SJCRH30 (cell line): ENCODE measurements around the gene GLIS1. TPM values are rescaled to one million over a fixed set of nuclear protein-coding genes. Genes with fewer than 3 reads are reported as not detected.
A peak's percentile ranks its signal among the peaks of the same experiment; 100 is the strongest.

ENCODE experiments used
- DNase-seq, 2 experiments: peaks; one replicate each; pipeline ENCODE4 v3.0.0-alpha.2; 2015 to 2020
- H3K27ac ChIP-seq: fragments of 250-450 bp; sonication (Bioruptor Pico); 2 replicates; pipeline ENCODE4 v1.5.1; 2020; ENCODE audit warnings: mild to moderate bottlenecking, moderate library complexity
- H3K27me3 ChIP-seq: fragments of 250-450 bp; sonication (Bioruptor Pico); 2 replicates; pipeline ENCODE4 v1.5.1; 2020; ENCODE audit warnings: mild to moderate bottlenecking, moderate library complexity
- H3K36me3 ChIP-seq: fragments of 250-450 bp; sonication (Bioruptor Pico); 2 replicates; pipeline ENCODE4 v1.5.1; 2020; ENCODE audit warnings: mild to moderate bottlenecking, moderate library complexity
- H3K4me1 ChIP-seq: fragments of 250-450 bp; sonication (Bioruptor Pico); 2 replicates; pipeline ENCODE4 v1.5.1; 2020; ENCODE audit warnings: mild to moderate bottlenecking, moderate library complexity
- H3K4me3 ChIP-seq: fragments of 250-450 bp; sonication (Bioruptor Pico); 2 replicates; pipeline ENCODE4 v1.5.1; 2020; ENCODE audit warnings: mild to moderate bottlenecking, moderate library complexity
- H3K9me3 ChIP-seq: fragments of 250-450 bp; sonication (Bioruptor Pico); replicated peaks from 2 replicates; pipeline ENCODE4 v1.5.1; 2020; ENCODE audit warnings: mild to moderate bottlenecking, moderate library complexity
- total RNA-seq: library from RNA; depleted of rRNA; stranded (reverse); fragments of >200 nt; shearing (Covaris generic); gene quantifications from 2 replicates; pipeline ENCODE4 v1.2.3, GENCODE V29; 2014

GLIS1 gene
- total RNA-seq, 1 experiment from 2014 or later: not detected

GRCh38 chr1:53617851-53618499, 121.0 kb downstream of the GLIS1 start:
- Histone ChIP-seq H3K27me3 (peaks cover 4% of the 10 kb centered on the region; the same call in 1 of the 2 replicates), H3K9me3 (no peaks in the 10 kb centered on the region), H3K36me3 (no peaks in the 10 kb centered on the region), H3K27ac (no peak overlapping the region), H3K4me3 (no peak overlapping the region), H3K4me1 (no peaks in the 10 kb centered on the region)
- DNase-seq: no peak

- no peaks in the 10 kb centered on the region for H3K36me3 ChIP-seq
- no peak for DNase-seq
- no peaks in the 10 kb centered on the region for H3K4me1 ChIP-seq
- H3K4me3 ChIP-seq: no peak overlapping the region
- H3K27me3 ChIP-seq: peaks cover 4% of the 10 kb centered on the region; the same call in 1 of the 2 replicates
- no peak overlapping the region for H3K27ac ChIP-seq
- no peaks in the 10 kb centered on the region for H3K9me3 ChIP-seq
Measured at GRCh38 chr1:53617382-53617781, 121.6 kb downstream of the GLIS1 start.

GRCh38 chr1:53616927-53617326, 122.0 kb downstream of the GLIS1 start:
- Histone ChIP-seq H3K4me3 (no peak overlapping the region), H3K9me3 (no peaks in the 10 kb centered on the region), H3K36me3 (no peaks in the 10 kb centered on the region), H3K4me1 (no peaks in the 10 kb centered on the region), H3K27me3 (peaks cover 4% of the 10 kb centered on the region; the same call in 1 of the 2 replicates), H3K27ac (no peak overlapping the region)
- DNase-seq: no peak

GRCh38 chr1:53616511-53616910, 122.5 kb downstream of the GLIS1 start:
- Histone ChIP-seq H3K27me3 (peaks cover 4% of the 10 kb centered on the region; the same call in 1 of the 2 replicates), H3K36me3 (no peaks in the 10 kb centered on the region), H3K27ac (no peak overlapping the region), H3K9me3 (no peaks in the 10 kb centered on the region), H3K4me1 (no peaks in the 10 kb centered on the region), H3K4me3 (no peak overlapping the region)
- DNase-seq: no peak

DNA sequence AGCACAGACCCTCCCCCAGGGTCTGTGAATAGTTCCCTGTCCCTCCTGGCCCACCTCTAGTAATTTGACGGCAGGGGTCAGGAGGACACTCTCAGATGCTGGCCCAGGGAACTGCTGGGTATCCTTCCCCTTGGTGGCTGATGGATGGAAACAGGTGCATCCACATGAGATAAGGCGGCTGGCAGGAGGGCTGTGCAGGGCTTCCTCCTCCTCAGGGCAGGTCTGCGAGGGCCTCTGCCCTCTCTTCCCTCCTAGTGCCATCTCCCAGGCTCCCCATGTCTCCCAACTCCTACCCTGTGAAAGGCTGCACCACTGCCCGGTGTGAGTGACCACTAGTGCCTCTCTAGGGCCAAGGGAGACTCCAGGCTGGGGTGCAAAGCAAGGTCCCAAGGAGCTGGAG, 123.9 kb downstream of the GLIS1 start:
- Histone ChIP-seq H3K27me3 (peaks cover 4% of the 10 kb centered on the region; the same call in 1 of the 2 replicates), H3K4me1 (no peaks in the 10 kb centered on the region), H3K36me3 (no peaks in the 10 kb centered on the region), H3K27ac (no peak overlapping the region), H3K4me3 (no peak overlapping the region), H3K9me3 (peaks cover 3% of the 10 kb centered on the region; the same call in 1 of the 2 replicates)
- DNase-seq: peak; percentile 77 to 82

GRCh38 chr1:53614231-53615021, 124.5 kb downstream of the GLIS1 start:
- no peak overlapping the region for H3K27ac ChIP-seq
- no peaks in the 10 kb centered on the region for H3K36me3 ChIP-seq
- H3K4me1 ChIP-seq: no peaks in the 10 kb centered on the region
- peaks cover 3% of the 10 kb centered on the region; the same call in 1 of the 2 replicates for H3K9me3 ChIP-seq
- peaks cover 4% of the 10 kb centered on the region; the same call in 1 of the 2 replicates for H3K27me3 ChIP-seq
- DNase-seq: no peak
- no peak overlapping the region for H3K4me3 ChIP-seq

DNA sequence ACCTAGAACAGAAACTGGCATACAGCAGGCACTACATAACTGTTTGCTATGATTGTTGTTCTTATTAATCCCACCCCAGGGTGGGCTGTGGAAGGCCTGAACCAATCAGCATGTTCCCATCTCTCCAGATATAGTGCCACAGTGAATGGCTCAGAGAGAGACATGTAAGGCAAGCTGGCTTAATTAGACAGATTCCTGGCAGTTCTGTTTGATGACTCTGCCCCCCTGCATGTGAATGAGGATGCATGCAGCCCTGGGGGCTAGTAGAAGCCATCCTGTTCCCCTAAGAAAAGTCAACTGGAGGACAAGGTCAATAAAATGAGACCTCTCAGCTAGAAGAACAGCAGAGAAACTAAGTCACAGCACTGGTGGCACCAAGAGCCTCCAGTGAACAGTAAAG, 130.3 kb downstream of the GLIS1 start:
- peaks cover 5% of the 10 kb centered on the region; the same call in 1 of the 2 replicates for H3K27me3 ChIP-seq
- H3K36me3 ChIP-seq: no peaks in the 10 kb centered on the region
- DNase-seq: no peak
- no peaks in the 10 kb centered on the region for H3K4me1 ChIP-seq
- no peak overlapping the region for H3K27ac ChIP-seq
- H3K9me3 ChIP-seq: peaks cover 3% of the 10 kb centered on the region; the same call in 1 of the 2 replicates
- H3K4me3 ChIP-seq: no peak overlapping the region

DNA sequence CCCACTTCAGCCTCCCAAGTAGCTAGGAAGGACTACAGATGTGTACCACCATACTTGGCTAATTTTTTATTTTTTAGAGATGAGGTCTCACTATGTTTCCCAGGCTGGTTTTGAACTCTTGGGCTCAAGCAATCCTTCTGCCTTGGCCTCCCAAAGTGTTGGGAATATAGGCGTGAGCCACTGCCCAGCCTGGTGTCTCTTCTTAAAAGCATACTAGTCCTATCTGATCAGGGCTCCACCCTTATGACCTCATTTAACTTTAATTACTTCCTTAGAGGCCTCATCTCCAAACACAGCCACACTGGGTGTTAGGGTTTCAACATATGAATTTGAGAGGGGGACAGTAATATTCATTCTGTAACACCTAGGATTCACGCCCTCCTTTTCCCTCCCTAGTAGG, 130.9 kb downstream of the GLIS1 start:
- Histone ChIP-seq H3K27me3 (peaks cover 5% of the 10 kb centered on the region; the same call in 1 of the 2 replicates), H3K4me1 (no peaks in the 10 kb centered on the region), H3K36me3 (no peaks in the 10 kb centered on the region), H3K9me3 (peaks cover 3% of the 10 kb centered on the region; the same call in 1 of the 2 replicates), H3K4me3 (no peak overlapping the region), H3K27ac (no peak overlapping the region)
- no peak for DNase-seq

DNA sequence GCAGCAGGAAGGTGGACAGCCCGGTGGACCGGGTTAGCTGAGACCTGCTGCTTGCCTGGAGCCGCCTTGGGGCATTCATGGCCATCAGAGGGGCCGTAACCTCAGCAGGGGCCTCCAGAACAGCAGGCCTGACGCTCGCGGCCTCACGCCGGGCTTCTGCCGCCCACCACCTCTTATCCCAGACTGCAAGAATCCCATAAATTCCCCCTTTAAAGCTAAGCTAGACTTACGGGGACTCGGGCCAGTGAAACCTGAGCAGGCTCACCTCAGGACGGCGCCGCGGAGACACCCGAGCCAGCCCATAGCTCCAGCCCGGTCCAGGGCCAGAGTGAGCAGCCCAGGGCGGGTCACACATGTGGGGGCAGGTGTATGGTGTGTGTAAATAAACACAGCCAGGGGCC, 132.3 kb downstream of the GLIS1 start:
- no peaks in the 10 kb centered on the region for H3K4me1 ChIP-seq
- H3K4me3 ChIP-seq: no peak overlapping the region
- DNase-seq: no peak
- no peaks in the 10 kb centered on the region for H3K36me3 ChIP-seq
- H3K27ac ChIP-seq: no peak overlapping the region
- peaks cover 3% of the 10 kb centered on the region; the same call in 1 of the 2 replicates for H3K9me3 ChIP-seq
- H3K27me3 ChIP-seq: peaks cover 5% of the 10 kb centered on the region; the same call in 1 of the 2 replicates

GRCh38 chr1:53606197-53606596, 132.8 kb downstream of the GLIS1 start:
- Histone ChIP-seq H3K27me3 (peaks cover 5% of the 10 kb centered on the region; the same call in 1 of the 2 replicates), H3K4me3 (no peak overlapping the region), H3K27ac (no peak overlapping the region), H3K9me3 (peaks cover 3% of the 10 kb centered on the region; the same call in 1 of the 2 replicates), H3K4me1 (no peaks in the 10 kb centered on the region), H3K36me3 (no peaks in the 10 kb centered on the region)
- DNase-seq: no peak

DNA sequence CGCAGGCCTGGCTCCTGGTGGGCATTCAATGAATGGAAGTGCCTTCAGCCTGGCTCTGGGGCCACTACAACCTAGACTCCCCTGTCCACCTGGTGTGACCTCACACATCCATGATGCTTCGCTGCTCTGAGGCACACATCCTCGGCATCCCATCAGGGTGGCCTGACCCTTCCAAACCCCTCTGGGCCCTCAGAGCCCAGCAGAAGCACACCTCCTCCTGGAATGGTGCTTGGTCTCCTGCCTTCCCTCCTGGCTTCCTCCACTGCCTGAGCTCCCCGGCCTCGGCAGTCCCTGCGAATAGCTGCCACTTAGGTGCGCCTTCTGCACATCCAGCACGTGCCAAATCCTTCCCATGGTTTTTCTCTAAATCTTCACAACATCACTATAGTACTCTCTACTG, 133.8 kb downstream of the GLIS1 start:
- no peaks in the 10 kb centered on the region for H3K36me3 ChIP-seq
- no peaks in the 10 kb centered on the region for H3K9me3 ChIP-seq
- H3K27ac ChIP-seq: no peak overlapping the region
- no peak for DNase-seq
- H3K4me3 ChIP-seq: no peak overlapping the region
- no peaks in the 10 kb centered on the region for H3K4me1 ChIP-seq
- H3K27me3 ChIP-seq: peaks cover 5% of the 10 kb centered on the region; the same call in 1 of the 2 replicates

DNA sequence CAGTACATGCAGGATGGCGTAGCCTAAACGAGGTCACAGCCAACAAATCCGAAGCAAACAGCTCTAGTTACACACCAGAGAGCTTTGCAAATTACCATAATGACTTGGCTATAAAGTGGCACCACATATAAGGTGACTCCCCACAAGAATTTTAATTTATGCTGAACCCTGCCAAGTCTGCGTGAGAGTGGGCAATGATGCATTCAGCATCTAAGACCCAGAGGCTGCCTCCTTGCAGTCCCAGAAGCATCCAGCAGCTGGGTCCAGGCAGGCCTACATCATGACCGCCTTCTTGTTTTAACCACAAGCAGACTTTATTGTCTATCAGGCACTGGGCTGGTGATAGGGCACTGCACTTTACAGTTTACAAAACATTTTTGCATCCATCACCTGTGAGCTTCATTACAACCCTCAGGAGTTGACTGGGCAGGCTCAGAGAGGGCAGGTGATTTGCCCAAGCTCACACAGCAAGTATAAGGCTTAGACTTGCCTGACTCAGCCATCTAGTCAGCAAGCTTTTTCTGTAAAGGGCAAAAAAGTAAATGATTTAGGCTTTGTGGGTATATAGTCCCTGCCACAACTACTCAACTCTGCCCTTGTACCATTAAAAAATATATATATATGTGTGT, 134.6 kb downstream of the GLIS1 start:
- H3K9me3 ChIP-seq: no peaks in the 10 kb centered on the region
- H3K36me3 ChIP-seq: no peaks in the 10 kb centered on the region
- no peaks in the 10 kb centered on the region for H3K4me1 ChIP-seq
- no peak overlapping the region for H3K4me3 ChIP-seq
- no peak overlapping the region for H3K27ac ChIP-seq
- peaks cover 5% of the 10 kb centered on the region; the same call in 1 of the 2 replicates for H3K27me3 ChIP-seq
- DNase-seq: no peak

GRCh38 chr1:53603431-53603830, 135.5 kb downstream of the GLIS1 start:
- DNase-seq: no peak
- no peaks in the 10 kb centered on the region for H3K4me1 ChIP-seq
- no peak overlapping the region for H3K27ac ChIP-seq
- no peaks in the 10 kb centered on the region for H3K36me3 ChIP-seq
- no peak overlapping the region for H3K4me3 ChIP-seq
- no peaks in the 10 kb centered on the region for H3K9me3 ChIP-seq
- H3K27me3 ChIP-seq: peaks cover 5% of the 10 kb centered on the region; the same call in 1 of the 2 replicates

DNA sequence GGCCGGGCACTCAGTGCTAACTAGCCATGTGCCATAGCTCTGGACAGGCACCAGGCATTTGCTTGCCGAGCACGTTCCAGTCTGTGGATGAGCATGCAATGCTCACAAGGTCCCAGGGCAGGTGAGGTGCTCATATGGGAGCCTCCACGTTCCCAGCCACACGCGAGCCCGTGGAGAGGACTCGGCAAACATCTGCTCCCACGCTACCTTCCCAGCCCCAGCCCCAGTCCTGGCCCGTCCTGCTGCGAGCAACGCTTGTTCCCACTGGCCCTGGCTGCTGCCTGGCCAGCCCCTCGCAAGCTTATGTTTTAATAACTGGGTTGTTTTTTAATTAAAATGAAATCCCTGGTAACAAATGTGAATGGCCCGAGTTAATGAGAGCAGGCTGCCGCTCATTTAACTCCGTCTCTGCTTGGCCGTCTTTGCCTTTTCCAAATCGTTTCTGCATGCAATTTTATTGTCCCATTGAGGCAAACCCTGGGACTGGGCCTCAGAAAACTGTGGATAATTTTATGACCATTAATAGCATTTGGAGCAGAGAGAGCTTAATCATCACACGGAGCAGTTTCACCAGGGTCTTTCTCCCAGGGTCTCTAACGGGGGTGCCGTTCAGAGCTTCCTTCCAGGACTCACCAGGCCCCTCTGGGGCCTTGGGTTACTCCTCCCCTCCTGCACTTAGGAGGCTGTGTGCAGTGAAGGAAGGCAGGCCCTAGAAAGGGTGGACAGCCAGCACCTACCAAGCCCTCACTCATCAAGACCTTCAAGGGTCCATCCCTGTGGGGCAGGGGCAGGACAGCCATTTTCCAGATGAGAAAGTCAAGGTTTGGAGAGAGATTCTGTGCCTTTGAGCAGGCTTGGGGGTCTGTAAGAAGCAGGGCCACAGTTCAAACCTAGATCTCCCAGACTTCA, 136.8 kb downstream of the GLIS1 start:
- no peaks in the 10 kb centered on the region for H3K36me3 ChIP-seq
- no peak for DNase-seq
- H3K4me1 ChIP-seq: no peaks in the 10 kb centered on the region
- no peak overlapping the region for H3K4me3 ChIP-seq
- H3K27ac ChIP-seq: no peak overlapping the region
- H3K9me3 ChIP-seq: no peaks in the 10 kb centered on the region
- H3K27me3 ChIP-seq: peaks cover 4% of the 10 kb centered on the region; the same call in 1 of the 2 replicates
